GM21576 (cell line): ENCODE data around the gene MAML3.
"Not testable (repeated sequence)": the region's sequence is repeated elsewhere in the genome, so short reads cannot be mapped to it uniquely, and the experiment has no call there.

Experiments
- ATAC-seq: cut with Tn5 transposase; IDR thresholded peaks from one replicate; pipeline ENCODE4 v1.9.1; 2021; ENCODE audit warnings: mild to moderate bottlenecking, moderate library complexity; ENCODE audit not compliant: unreplicated experiment

The MAML3 gene

DNA sequence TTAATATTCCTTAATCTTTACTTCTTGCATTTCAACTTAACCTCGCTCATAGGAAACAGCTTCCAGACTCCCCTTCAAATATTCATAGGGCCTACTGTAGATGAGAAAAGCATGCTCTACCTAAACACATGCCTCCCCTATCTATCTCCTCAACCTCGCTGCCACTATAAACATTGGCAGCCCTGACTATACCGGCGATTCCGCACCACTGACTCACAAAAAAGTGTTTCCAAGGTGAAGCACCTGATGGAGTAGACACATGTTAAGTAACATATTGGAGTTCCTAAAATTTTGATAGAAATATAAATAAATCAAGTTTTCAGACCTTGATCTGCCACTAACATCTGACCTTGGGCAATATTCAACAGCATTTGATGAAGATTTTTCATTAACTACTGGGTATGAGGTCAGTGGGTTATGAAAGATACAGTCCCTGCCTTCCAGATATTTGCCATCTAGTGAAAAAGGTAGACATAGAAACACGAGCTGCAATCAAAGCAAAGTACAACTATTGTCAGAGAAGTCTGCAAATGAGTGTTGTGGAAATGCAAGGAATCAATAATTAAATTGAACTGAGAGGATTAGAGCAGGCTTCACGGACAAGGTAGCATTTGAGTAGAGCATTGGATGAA, 184.2 kb downstream of the MAML3 start:
- no peak for ATAC-seq

DNA sequence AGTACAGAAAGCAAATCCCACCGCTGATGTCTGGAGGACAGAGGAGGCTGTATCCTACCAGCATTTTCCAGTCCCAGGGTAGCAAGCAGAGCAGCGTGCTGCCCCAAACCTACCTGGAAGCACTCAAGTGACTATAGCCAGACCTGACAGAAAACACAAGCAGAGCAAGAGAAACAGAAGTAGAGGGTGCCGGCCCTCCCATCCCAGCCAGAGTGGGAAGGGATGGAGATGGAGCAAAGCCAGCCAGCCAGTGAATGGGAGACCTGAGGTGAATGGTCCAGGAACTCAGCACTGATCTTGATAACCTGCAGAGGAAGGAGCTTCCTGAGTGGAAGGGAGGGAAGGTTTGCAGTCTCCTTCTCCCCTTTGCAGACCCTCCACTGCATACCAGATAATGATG, 185.2 kb downstream of the MAML3 start:
- ATAC-seq, result no peak

DNA sequence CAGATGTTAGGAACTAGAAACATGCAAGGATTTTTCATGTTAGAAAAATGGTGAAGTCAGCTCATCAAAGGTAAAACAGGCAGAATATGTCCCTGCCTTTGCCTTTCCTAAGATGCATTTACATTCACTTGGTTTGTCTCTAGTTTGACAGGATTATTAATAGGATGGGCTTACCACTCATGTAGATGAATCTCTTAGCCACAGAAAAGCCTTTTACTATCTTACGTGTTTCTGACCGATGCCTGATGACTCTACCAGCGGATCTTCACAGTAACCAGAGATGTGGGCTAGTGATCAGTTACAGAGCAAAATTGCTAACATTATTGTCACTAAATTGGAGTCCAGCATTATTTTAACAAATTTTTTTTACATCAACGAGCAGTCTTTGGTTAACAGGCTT, 187.6 kb downstream of the MAML3 start:
- ATAC-seq, result no peak

DNA sequence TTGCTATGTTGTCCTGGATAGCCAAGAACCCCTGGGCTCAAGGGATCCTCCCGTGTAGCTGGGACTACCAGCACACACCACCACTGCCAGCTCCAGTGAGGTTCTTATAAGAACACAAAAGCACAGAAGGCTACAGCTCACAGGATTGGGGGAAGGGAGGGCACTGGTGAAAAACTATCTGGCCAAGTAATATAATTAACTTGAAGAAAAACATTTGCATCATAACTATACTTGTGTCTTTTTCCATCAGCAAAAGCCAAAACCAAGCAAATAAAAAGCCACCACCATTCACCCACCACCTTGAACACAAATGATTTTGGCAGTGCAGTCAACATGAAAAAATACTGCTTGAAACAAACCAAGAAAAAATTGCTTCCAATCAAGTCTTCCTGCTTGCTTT, 188.2 kb downstream of the MAML3 start:
- ATAC-seq, result no peak

DNA sequence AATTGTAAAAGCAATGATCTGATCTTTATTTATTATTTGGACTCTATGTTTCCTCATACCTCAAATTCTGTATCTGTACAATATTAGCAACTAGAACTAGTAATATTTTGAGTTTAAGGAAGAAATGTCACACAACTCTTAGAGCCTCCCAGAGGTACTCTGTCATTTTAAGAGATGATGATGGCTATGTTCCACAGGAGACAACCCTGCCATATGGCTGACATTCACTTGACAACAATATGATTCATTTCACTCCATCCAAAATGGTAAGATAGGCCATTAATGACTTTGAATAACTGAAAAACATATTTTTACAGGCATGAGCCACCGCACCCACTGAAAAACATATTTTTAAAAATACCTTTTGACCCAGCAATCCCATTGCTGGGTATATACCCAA, 190.3 kb downstream of the MAML3 start:
- ATAC-seq, result no peak

DNA sequence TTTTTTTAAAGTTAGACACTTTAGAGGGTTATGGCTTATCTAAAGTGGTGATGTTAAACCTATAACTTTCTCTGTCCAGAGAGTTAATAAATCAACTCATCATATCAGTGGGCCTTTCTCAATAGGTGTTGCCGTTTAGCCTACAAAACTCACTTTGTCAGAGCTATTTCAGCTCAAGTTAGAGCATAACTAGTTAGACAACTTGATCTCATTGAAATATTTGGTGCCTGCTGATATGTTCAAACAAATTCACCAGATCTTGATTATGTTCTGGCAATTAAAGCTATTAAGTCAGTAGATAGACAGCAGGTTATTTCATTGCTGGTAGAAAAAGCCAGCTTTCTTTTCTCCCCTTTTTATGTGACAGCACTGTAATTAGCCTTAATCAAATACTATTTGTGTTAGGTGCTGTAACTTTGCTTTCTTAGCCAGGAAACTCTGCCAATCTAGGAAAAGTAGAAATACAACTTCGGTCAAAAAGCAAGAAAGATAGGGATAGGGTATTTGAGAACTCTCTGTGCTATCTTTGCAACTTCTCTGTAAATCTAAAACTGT, 191.8 kb downstream of the MAML3 start:
- no peak for ATAC-seq

DNA sequence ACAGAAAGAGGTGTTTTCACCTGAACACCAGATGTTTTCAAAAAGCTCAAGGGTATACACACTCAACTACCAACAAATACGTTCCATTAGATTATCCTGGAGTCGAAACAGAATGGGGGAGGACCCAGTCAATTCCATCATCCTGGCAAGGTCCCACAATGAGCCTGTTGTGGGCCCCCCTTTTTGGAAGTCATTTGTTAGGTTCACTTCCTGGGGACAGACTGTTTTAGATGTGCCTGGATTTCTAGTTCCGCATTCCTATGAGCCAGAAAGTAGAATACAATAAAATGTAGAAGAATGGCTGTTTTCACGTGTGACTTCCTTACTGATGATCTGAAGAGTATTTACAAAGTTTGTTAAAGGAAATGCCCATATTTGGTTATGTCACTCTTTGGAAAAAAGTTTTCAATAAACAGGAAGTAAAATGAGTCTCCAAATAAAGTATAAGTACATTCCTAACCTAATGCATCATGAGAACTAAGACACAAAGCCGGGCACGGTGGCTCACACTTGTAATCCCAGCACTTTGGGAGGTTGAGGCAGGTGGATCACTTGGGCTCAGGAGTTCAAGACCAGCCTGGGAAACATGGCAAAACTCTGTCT, 192.5 kb downstream of the MAML3 start:
- no peak for ATAC-seq

DNA sequence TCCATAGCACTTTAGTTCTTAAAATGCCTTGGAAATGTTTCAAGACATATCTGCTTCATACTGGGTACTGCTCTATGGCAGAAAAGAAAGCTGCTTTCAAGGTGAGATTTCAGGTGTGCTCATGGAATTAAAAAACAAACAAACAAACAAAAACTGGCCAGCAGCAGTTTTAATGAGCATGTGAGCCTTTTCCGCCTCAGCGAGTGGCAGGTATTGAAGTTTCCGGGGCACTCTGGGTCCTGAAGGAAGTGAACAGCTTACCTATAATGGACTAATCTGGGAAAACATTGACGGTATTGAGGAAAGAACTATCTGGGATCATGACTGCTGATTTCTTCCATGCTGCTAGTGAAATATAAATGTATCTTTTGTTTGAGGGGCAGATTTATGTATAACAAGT, 194.6 kb downstream of the MAML3 start:
- no peak for ATAC-seq

DNA sequence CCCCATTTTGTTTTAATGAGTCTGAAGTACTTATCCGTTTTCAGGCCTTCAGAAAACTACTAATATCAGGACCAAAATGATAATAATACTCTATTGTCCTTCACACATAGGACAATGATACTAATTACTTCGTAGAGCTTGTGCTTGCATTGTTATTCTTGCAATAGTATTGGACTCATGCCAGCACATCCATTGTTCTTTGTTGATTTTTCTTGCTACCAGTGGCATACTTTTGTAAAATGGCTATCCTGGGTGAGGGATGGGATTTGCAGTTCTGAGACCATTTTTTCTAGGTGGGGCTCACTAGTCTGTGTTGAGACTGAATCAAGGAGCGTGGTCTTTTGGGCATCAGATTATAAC, 195.3 kb downstream of the MAML3 start:
- ATAC-seq, result no peak

DNA sequence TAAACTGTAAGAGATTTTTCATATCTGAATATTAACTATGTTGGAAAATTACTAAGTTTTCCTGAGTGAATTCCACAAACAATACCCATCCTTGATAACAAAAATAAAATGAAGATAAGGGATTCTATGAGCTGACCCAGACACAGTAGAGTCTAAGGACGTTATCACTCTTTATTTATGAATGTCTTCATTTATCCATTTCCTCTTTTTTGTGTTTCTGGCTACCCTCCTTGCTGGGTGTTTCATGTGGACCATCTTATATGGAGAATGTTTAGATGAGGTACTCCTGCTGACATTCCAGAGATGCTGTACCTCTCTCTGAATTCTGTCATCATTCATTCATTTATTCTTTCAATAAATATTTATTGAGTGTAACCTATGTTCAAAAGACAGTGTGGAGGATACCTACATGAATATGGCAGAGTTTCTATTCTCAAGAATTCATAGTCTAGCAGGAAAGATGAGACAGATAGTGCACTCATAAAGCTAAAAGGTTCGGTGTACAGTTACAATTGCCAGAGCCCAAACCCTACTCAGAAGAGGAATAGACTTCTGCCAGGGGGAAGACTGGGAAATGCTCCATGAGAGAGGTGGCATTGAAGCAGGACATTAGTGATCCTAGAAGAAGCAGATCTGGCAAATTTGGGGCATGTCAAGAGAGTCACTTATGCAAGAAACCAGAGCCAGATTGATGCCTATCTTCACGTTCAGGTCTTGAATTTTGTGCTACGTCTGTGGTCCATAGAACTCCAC, 195.8 kb downstream of the MAML3 start:
- ATAC-seq, result no peak

DNA sequence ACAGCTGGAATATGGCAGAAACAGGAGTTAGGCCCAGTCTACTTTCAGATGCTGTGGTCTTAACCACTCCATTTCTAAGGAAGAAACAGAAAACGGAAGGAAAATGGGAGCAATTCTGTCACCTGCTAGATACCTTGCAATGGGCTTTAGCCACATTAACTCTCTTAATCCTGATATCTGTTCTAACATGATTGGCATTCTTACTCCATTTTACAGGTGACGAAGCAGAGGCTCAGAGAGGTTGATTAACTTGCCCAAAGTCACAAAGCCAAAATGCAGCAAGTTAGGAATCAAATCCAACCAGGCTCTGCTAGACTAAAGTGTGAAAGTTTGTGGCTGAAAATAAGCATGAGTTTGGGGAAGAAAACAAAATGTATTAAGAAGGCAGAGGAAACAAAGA, 196.9 kb downstream of the MAML3 start:
- no peak for ATAC-seq

DNA sequence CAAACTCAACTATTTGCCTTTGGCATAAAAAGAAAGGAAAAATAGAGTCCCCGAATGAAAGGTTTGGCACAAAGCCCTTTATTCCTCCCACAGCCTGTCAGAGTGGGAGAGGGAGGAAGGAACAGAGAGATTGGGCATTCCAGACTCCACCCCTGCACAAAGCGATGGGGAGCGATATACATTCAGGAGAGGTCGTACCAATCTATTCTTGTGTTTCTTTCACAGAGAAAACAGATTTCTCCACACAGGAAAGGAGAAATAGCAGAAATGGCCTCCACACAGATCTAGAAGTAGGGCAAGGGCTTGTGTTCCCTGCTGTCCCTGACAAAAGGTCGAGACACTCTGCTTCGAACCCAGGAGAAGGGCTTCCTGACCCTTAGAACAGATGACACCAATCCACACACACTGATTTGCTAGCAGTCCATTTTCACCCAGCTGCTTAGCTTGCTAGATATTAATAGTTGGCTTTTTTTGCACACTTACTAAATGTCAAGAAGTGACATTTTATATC, 197.4 kb downstream of the MAML3 start:
- no peak for ATAC-seq

DNA sequence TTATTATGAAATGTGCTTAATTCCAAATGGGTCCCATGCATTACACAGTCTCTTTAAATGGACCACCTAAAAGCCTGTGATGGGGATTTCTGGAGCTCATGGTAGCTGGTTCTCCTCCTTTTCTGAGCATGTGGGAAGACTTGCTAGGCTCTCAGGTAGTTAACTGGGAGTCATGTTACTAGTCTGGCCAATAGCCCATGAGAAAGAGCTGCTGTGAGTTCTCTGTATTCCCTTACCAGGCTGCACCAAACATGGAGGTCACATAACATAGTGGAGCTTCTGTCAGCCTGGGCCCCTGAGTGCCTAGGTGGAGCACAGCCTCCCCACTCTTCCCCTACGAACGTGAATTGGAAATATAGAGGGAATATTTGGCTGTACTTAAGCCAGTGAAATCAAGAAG, 198.4 kb downstream of the MAML3 start:
- no peak for ATAC-seq

DNA sequence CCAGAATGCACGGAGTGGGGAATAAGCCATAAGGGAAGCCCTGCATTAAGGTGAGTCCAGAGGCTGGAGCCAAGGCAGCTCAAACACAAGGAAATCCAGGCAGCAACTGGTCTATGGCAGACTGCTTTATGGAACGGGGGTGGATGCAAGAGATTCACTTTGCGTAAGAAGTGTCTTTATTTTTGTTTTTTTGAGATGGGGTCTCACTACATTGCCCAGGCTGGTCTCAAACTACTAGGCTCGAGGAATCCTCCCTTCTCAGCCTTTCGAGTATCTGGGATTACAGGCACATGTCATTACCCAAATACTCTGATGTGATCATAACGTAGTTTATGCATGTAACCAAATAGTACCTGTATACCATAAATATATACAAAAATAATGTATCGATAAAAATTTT, 199.5 kb downstream of the MAML3 start:
- ATAC-seq, result no peak

DNA sequence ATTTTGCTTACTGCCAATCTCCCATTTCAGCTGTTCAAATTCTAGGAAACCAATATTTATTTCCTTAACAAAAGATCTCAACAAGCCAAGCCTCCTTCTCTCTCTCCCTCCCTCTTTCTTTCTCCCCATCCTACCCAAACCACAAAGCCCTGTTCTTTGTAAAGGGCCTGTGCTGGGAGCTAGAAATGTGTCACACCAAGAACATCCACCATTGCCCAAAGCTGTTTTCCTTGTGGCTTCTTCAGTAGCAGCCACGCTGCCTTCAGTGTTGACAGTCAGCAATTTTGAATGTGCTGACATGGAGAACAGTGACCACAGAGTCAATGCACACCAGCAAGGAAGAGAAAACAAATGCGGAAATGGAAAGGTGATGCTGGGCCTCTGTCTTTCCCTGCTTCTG, 203.0 kb downstream of the MAML3 start:
- ATAC-seq, result no peak

DNA sequence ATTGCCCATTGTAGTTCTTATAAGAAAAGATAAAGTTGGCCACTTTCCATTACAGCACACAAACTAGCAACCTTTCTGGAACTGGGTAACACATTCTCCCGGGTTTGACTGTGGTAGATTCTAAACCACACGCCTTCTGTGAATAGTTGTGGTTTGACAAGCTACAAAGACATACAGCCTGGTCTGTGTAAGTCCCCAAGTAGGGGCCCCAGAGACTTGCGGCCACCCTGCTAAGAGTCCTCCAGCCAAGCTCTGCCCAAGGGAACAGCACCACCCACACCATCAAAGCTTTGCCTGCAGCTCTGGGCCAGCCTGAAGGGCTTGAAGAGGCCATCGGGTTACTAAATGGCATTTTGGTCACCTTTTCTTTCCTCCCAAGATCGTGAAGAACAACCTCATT, 203.4 kb downstream of the MAML3 start:
- ATAC-seq, result peak; percentile 76

DNA sequence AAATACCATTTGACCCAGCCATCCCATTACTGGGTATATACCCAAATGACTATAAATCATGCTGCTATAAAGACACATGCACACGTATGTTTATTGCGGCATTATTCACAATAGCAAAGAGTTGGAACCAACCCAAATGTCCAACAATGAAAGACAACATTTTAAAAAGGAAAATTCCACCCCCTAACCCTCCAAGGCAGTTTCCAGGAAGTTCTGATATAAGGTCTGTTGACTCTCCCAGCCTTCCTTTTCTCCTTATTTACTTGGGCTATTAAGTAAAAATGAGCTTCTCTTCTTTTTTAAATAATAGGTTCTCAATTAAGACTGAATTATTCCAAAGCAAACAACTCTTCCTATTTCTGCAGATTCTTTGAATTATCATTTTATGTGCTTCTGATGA, 209.1 kb downstream of the MAML3 start:
- not testable (repeated sequence) for ATAC-seq

DNA sequence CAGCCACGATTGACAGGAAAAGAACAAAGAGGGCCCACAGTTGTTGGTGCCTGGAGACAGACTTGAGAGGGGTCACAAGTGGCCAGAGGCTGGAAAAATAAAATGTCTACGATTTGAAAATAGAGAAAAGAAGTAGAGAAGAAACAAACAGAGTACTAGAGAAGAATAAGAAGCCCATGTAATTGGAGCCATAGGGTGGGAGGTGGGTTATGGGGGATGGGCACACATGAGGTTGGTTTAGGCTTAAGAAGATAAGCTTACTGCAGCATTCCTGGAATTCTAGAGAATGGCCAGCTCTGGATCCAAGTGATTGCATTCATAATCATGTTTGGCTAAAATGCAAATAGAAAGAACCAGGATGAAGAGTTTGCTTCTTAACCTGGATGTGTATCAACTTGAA, 210.7 kb downstream of the MAML3 start:
- ATAC-seq, result no peak

DNA sequence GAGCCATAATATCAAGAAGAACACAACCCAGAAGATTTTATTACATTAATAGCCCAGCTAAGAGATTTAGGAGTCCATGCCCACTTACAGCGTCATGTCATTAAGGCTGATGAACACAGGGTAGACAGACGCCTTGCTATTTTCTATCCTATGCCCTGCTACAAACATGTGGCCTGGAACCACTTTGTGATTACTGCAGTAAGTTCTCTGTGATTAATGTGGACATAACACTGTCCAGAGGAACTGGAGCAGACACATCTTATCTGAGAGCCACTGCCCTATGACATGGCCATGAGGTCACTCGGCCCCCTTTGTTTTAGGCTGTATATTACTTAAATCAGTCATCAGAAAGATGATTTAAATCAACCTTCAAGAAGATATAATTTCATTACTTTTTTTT, 211.7 kb downstream of the MAML3 start:
- no peak for ATAC-seq

DNA sequence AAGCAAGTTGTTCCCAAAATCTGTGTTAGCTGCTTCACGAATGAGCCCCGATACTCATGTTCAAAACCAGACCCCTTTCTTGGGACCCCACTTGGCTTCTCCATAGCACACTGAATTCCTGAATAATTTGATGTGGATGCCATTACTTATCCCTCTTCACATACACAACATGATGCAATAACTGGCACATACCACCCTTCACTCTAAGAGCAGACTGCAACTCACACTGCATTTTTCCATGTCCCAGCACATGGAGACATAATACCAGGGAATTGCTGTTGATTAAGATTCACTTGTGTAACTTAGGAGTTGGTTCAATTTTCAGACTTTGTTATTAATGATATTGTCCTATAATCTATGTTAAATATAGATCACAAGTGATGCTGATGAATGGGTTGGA, 213.4 kb downstream of the MAML3 start:
- ATAC-seq, result no peak

DNA sequence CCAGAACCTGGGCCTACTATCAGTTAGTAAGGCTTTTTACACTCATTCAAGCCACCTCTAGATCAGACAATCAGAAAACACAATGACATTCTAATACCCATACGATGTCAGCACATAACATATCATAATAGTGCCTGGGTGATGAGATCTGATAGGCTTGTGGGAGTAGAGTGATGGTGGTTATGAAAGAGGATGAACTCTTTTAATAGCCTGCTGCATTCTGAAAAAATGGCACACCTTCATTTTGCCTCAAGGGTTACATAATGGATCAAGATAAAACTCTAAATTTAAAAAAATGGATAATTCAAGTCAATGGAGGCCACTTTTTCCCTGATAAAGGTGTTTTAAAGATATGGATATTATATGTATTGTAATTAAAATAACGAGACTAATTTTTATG, 215.6 kb downstream of the MAML3 start:
- ATAC-seq, result no peak

DNA sequence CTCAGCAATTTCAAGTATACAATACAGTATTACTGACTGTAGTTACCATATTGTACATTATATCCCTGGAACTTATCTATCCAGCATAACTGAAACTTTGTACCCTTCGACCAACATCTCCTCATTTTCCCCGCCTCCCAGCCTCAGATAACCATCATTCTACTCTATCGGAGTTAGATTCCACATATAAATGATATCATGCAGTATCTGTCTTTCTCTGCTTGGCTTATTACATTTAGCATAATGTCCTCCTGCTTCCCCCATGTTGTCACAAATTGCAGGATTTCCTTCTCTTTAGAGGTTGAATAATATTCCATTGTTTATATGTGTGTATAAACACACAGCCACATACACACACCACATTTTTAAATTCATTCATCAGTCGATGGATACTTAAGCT, 218.1 kb downstream of the MAML3 start:
- no peak for ATAC-seq
